A549 (cell line): ENCODE measurements around the gene ARHGEF26.

ENCODE experiments used
- CHD2 ChIP-seq: fragments of 150-350 bp; IDR thresholded peaks from 2 replicates; pipeline ENCODE4 v1.6.1; 2014; ENCODE audit warnings: low read length; ENCODE audit not compliant: partially characterized antibody
- CTCF ChIP-seq: fragments of >200 bp; sonication (Bioruptor Twin); formaldehyde crosslinking; IDR thresholded peaks from 3 replicates; pipeline ENCODE4 v1.5.1; 2016
- ELK1 ChIP-seq: fragments of 150-350 bp; IDR thresholded peaks from 2 replicates; pipeline ENCODE4 v1.6.1; 2014; ENCODE audit warnings: low read depth, mild to moderate bottlenecking, low read length
- EP300 ChIP-seq, 2 experiments: fragments of >200 bp; sonication (Bioruptor Twin); formaldehyde crosslinking; IDR thresholded peaks; 2 replicates in 1 of 2; 3 replicates in 1 of 2; pipeline ENCODE4 v1.6.1; 2016 to 2017
- HDAC2 ChIP-seq: fragments of 200-600 bp; sonication (generic); IDR thresholded peaks from 2 replicates; pipeline ENCODE4 v1.6.1; 2016
- JUNB ChIP-seq: fragments of >200 bp; sonication (Bioruptor Twin); formaldehyde crosslinking; IDR thresholded peaks from 2 replicates; pipeline ENCODE4 v1.6.1; 2016
- MAX ChIP-seq: IDR thresholded peaks from 2 replicates; pipeline ENCODE4 v1.6.1; 2012
- MYC ChIP-seq: IDR thresholded peaks from 2 replicates; pipeline ENCODE4 v1.6.1; 2012; ENCODE audit warnings: mild to moderate bottlenecking, inconsistent platforms, low read length, improper control_type of control experiment, borderline replicate concordance
- REST ChIP-seq: fragments of 200-600 bp; sonication (generic); IDR thresholded peaks from 2 replicates; pipeline ENCODE4 v1.6.1; 2016; ENCODE audit warnings: antibody characterized with exemption, mild to moderate bottlenecking, moderate library complexity

GRCh38 chr3:154170300-154170699, 49.1 kb downstream of the ARHGEF26 start:
- TF ChIP-seq CHD2, result no peak
- no peak for TF ChIP-seq ELK1
- TF ChIP-seq MAX, result no peak
- no peak for TF ChIP-seq HDAC2
- no peak for TF ChIP-seq CTCF
- TF ChIP-seq EP300 (IDR thresholded peaks at IDR 0.05), result no peak
- TF ChIP-seq MYC, result no peak
- TF ChIP-seq JUNB, result no peak
- no peak for TF ChIP-seq REST
